Chondrocyte (in vitro differentiated cells): ENCODE measurements around the gene ITPRIPL1. TPM values are rescaled to one million over a fixed set of nuclear protein-coding genes. Genes with fewer than 3 reads are reported as not detected.

ENCODE experiments used
- DNase-seq: peaks from one replicate; pipeline ENCODE4 v3.0.0; 2021; ENCODE audit warnings: mixed read lengths, low spot score
- H3K27ac Mint-ChIP-seq: one replicate; pipeline ENCODE4 v1.8.0; 2021; ENCODE audit warnings: mild to moderate bottlenecking, moderate library complexity, mixed read lengths; ENCODE audit not compliant: unreplicated experiment
- H3K27me3 Mint-ChIP-seq: 2 replicates; pipeline ENCODE4 v1.8.0; 2021; ENCODE audit warnings: low read depth, mixed read lengths
- H3K36me3 Mint-ChIP-seq: 2 replicates; pipeline ENCODE4 v1.8.0; 2021; ENCODE audit warnings: low read depth, mixed read lengths
- H3K4me1 Mint-ChIP-seq: 2 replicates; pipeline ENCODE4 v1.8.0; 2021; ENCODE audit warnings: low read depth, mild to moderate bottlenecking, mixed read lengths
- H3K4me3 Mint-ChIP-seq: one replicate; pipeline ENCODE4 v1.8.0; 2021; ENCODE audit warnings: mild to moderate bottlenecking, moderate library complexity, mixed read lengths; ENCODE audit not compliant: unreplicated experiment
- H3K9me3 Mint-ChIP-seq: 2 replicates; pipeline ENCODE4 v1.8.0; 2021; ENCODE audit warnings: low read depth, mixed read lengths
- total RNA-seq: library from RNA; stranded (reverse); gene quantifications from 3 replicates; pipeline ENCODE4 v1.2.1, GENCODE V29; 2021
- TF ChIP-seq, protein P1 (sequence below): fragments of 200-600 bp; sonication (generic); IDR thresholded peaks from 2 replicates; pipeline ENCODE4 v1.5.0; 2021; ENCODE audit warnings: antibody characterized with exemption, mild to moderate bottlenecking, moderate library complexity

The ITPRIPL1 gene
- total RNA-seq, 1 donor from 2014 or later, result 2.8 TPM

DNA sequence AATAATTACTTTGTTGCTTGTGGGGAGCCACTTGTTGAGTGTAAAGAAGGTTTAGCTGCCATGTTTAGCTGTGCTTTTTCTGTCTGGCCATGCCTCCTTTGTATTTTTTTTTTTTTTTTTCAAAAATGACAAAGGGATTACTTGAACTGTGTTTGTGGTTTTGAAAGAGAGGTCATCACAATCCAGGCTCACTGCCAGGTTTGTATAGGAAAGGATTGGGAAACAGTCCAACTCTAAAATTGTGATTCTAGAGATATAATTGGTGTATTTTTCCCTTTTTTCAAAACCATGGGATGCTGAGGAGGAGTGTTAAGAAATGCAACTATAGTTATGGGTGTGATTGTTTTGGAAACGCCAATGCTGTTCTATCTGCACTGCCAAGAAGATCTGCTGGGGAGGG is 4.3 kb downstream of the ITPRIPL1 start:
- TF ChIP-seq, protein P1, sequence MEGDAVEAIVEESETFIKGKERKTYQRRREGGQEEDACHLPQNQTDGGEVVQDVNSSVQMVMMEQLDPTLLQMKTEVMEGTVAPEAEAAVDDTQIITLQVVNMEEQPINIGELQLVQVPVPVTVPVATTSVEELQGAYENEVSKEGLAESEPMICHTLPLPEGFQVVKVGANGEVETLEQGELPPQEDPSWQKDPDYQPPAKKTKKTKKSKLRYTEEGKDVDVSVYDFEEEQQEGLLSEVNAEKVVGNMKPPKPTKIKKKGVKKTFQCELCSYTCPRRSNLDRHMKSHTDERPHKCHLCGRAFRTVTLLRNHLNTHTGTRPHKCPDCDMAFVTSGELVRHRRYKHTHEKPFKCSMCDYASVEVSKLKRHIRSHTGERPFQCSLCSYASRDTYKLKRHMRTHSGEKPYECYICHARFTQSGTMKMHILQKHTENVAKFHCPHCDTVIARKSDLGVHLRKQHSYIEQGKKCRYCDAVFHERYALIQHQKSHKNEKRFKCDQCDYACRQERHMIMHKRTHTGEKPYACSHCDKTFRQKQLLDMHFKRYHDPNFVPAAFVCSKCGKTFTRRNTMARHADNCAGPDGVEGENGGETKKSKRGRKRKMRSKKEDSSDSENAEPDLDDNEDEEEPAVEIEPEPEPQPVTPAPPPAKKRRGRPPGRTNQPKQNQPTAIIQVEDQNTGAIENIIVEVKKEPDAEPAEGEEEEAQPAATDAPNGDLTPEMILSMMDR, result no peak
- Mint-ChIP-seq H3K27me3 (peaks cover 3% of the 10 kb centered on the region), H3K27ac (no peak overlapping the region), H3K9me3 (no peaks in the 10 kb centered on the region), H3K36me3 (no peaks in the 10 kb centered on the region), H3K4me1 (peaks cover 27% of the 10 kb centered on the region), H3K4me3 (no peak overlapping the region)
- no peak for DNase-seq

GRCh38 chr2:96329874-96330273 is 4.8 kb downstream of the ITPRIPL1 start:
- no peak for DNase-seq
- H3K27me3 Mint-ChIP-seq, result peaks cover 3% of the 10 kb centered on the region
- H3K36me3 Mint-ChIP-seq, result no peaks in the 10 kb centered on the region
- no peak overlapping the region for H3K4me3 Mint-ChIP-seq
- TF ChIP-seq, protein P1, result no peak
- peaks cover 27% of the 10 kb centered on the region for H3K4me1 Mint-ChIP-seq
- no peak overlapping the region for H3K27ac Mint-ChIP-seq
- no peaks in the 10 kb centered on the region for H3K9me3 Mint-ChIP-seq

- no peak overlapping the region for H3K4me3 Mint-ChIP-seq
- H3K27ac Mint-ChIP-seq, result peak overlapping the region; percentile 65
- H3K9me3 Mint-ChIP-seq, result no peaks in the 10 kb centered on the region
- no peak for DNase-seq
- peaks cover 3% of the 10 kb centered on the region for H3K27me3 Mint-ChIP-seq
- TF ChIP-seq, protein P1, result no peak
- peaks cover 28% of the 10 kb centered on the region for H3K4me1 Mint-ChIP-seq
- no peaks in the 10 kb centered on the region for H3K36me3 Mint-ChIP-seq
These were observed 5.3 kb downstream of the ITPRIPL1 start for GRCh38 chr2:96330407-96330806.

GRCh38 chr2:96333708-96334107 is 8.6 kb downstream of the ITPRIPL1 start:
- Mint-ChIP-seq H3K27me3 (no peaks in the 10 kb centered on the region), H3K36me3 (no peaks in the 10 kb centered on the region), H3K4me3 (peak overlapping the region; percentile 54), H3K27ac (no peak overlapping the region), H3K9me3 (no peaks in the 10 kb centered on the region), H3K4me1 (peaks cover 32% of the 10 kb centered on the region)
- TF ChIP-seq, protein P1, result no peak
- DNase-seq, result no peak

GRCh38 chr2:96336104-96336775 is 11.1 kb downstream of the ITPRIPL1 start:
- Mint-ChIP-seq H3K9me3 (no peaks in the 10 kb centered on the region), H3K4me1 (peaks cover 27% of the 10 kb centered on the region), H3K27me3 (no peaks in the 10 kb centered on the region), H3K27ac (peak overlapping the region; percentile 70), H3K36me3 (no peaks in the 10 kb centered on the region), H3K4me3 (peak overlapping the region; percentile 87)
- TF ChIP-seq, protein P1, result no peak
- no peak for DNase-seq
